A673 (cell line): ENCODE results near the gene RICTOR. TPM values are rescaled to one million over a fixed set of nuclear protein-coding genes. Genes with fewer than 3 reads are reported as not detected.

Experiments
- BruUV-seq: library from RNA; stranded (reverse); fragments of 400-500 nt; replicated peaks from 2 replicates; lab custom pipeline; 2021; lab: Mats Ljungman, UMichigan
- CTCF ChIA-PET: fragments of 300-600 bp; sonication (Branson Sonifier 250); formaldehyde crosslinking; loops from one replicate; lab custom pipeline; 2022; ENCODE audit warnings: antibody characterized with exemption; lab: Charles Lee
- POLR2A ChIA-PET: fragments of 300-600 bp; sonication (Branson Sonifier 250); formaldehyde crosslinking; loops from one replicate; lab custom pipeline; 2022; ENCODE audit warnings: antibody characterized with exemption; ENCODE audit not compliant: low non-redundant PET; lab: Charles Lee
- DNase-seq: peaks from one replicate; pipeline ENCODE4 v3.0.0-alpha.2; 2015; ENCODE audit warnings: low spot score
- H3K27ac ChIP-seq: fragments of 200-600 bp; sonication (generic); 2 replicates; pipeline ENCODE4 v1.5.1; 2016; ENCODE audit warnings: mixed run types, low read depth, mild to moderate bottlenecking, mixed read lengths, antibody characterized with exemption, low read length; ENCODE audit not compliant: poor library complexity, severe bottlenecking
- H3K27me3 ChIP-seq: fragments of 200-600 bp; sonication (generic); replicated peaks from 2 replicates; pipeline ENCODE4 v1.6.1; 2017; ENCODE audit warnings: mixed run types, low read depth, mild to moderate bottlenecking, mixed read lengths, antibody characterized with exemption, low read length; ENCODE audit not compliant: insufficient read depth, poor library complexity
- H3K36me3 ChIP-seq: fragments of 200-600 bp; sonication (generic); 2 replicates; pipeline ENCODE4 v1.6.1; 2016; ENCODE audit warnings: mixed run types, mild to moderate bottlenecking, mixed read lengths, antibody characterized with exemption, low read length; ENCODE audit not compliant: insufficient read depth, poor library complexity, severe bottlenecking
- H3K4me1 ChIP-seq: fragments of 200-600 bp; sonication (generic); 2 replicates; pipeline ENCODE4 v1.6.1; 2017; ENCODE audit warnings: mixed run types, mild to moderate bottlenecking, mixed read lengths, antibody characterized with exemption, low read length; ENCODE audit not compliant: insufficient read depth, poor library complexity, severe bottlenecking
- H3K4me3 ChIP-seq: fragments of 200-600 bp; sonication (generic); 2 replicates; pipeline ENCODE4 v1.5.1; 2016; ENCODE audit warnings: low read depth, mixed run types, mild to moderate bottlenecking, mixed read lengths, low read length; ENCODE audit not compliant: poor library complexity, severe bottlenecking
- H3K9me3 ChIP-seq: fragments of 200-600 bp; sonication (generic); 2 replicates; pipeline ENCODE4 v1.6.1; 2016; ENCODE audit warnings: mixed run types, low read depth, mild to moderate bottlenecking, mixed read lengths, antibody characterized with exemption, low read length; ENCODE audit not compliant: poor library complexity, severe bottlenecking
- CTCF ChIP-seq: fragments of 300-800, 200-600 bp; sonication (generic); conservative IDR thresholded peaks from 2 replicates; pipeline ENCODE4 v1.5.1; 2017; ENCODE audit warnings: low read depth, mild to moderate bottlenecking, antibody characterized with exemption, low read length, moderate library complexity, mixed read lengths
- EZH2 ChIP-seq: fragments of 200-600 bp; sonication (generic); IDR thresholded peaks from 2 replicates; pipeline ENCODE4 v1.6.1; 2017; ENCODE audit warnings: borderline replicate concordance, low read depth, mild to moderate bottlenecking, mixed read lengths, antibody characterized with exemption, low read length; ENCODE audit not compliant: poor library complexity, severe bottlenecking
- intact Hi-C: fragments of 100-400 bp; cut with micrococcal nuclease; formaldehyde crosslinking; loops from one replicate; pipeline ENCODE4 v1.10.0; 2022; ENCODE audit not compliant: unreplicated experiment
- total RNA-seq: library from RNA; stranded (reverse); gene quantifications from 2 replicates; pipeline ENCODE4 v1.2.3, GENCODE V29; 2021

The RICTOR gene
- total RNA-seq, 1 experiment from 2014 or later: 23.3 TPM

GRCh38 chr5:39055768-39056398 lies 18.3 kb downstream of the RICTOR start:
- intact Hi-C loops: no loop called here
- TF ChIP-seq EZH2: no peak
- no peak for TF ChIP-seq CTCF
- no TSS peak for BruUV-seq
- H3K27ac ChIP-seq: no peak overlapping the region
- H3K9me3 ChIP-seq: no peaks in the 10 kb centered on the region
- ChIA-PET CTCF (no interaction called here), POLR2A (no interaction called here)
- H3K4me1 ChIP-seq: no peaks in the 10 kb centered on the region
- no peak overlapping the region for H3K4me3 ChIP-seq
- no peaks in the 10 kb centered on the region for H3K36me3 ChIP-seq
- no peaks in the 10 kb centered on the region for H3K27me3 ChIP-seq
- no peak for DNase-seq

- CTCF ChIA-PET: no interaction called here
These were observed 19.0 kb downstream of the RICTOR start for GRCh38 chr5:39055027-39055767.

GRCh38 chr5:39053189-39053588 lies 21.0 kb downstream of the RICTOR start:
- intact Hi-C loops: no loop called here

More at GRCh38 chr5:39055027-39055767, 19.0 kb downstream of the RICTOR start:
- Histone ChIP-seq H3K4me3 (no peak overlapping the region), H3K9me3 (no peaks in the 10 kb centered on the region), H3K27ac (no peak overlapping the region), H3K4me1 (no peaks in the 10 kb centered on the region), H3K27me3 (no peaks in the 10 kb centered on the region), H3K36me3 (no peaks in the 10 kb centered on the region)
- DNase-seq: no peak
- intact Hi-C loops: no loop called here
- no TSS peak for BruUV-seq
- POLR2A ChIA-PET: no interaction called here
- TF ChIP-seq CTCF (no peak), EZH2 (no peak)

More at GRCh38 chr5:39053189-39053588, 21.0 kb downstream of the RICTOR start:
- ChIA-PET POLR2A (no interaction called here), CTCF (no interaction called here)
- no peak overlapping the region for H3K27ac ChIP-seq
- no peaks in the 10 kb centered on the region for H3K27me3 ChIP-seq
- peaks cover 4% of the 10 kb centered on the region for H3K4me1 ChIP-seq
- no peak for DNase-seq
- no peaks in the 10 kb centered on the region for H3K36me3 ChIP-seq
- no peak overlapping the region for H3K4me3 ChIP-seq
- BruUV-seq: no TSS peak
- H3K9me3 ChIP-seq: no peaks in the 10 kb centered on the region
- no peak for TF ChIP-seq CTCF
- TF ChIP-seq EZH2: no peak
